ENCODE measurements around the gene KDM4C.

The KDM4C gene

GRCh38 chr9:6897898-6898302 lies 140.1 kb downstream of the KDM4C start:
- WGBS (ENCODE audit: extremely low coverage, insufficient coverage, low lambda C conversion rate) = no CpG with 5 or more reads among the region's 7 CpGs
- no peak overlapping the region for H4K5ac ChIP-seq (ENCODE audit: low read length)
- H4K8ac ChIP-seq (ENCODE audit: low read depth, low read length) = no peak overlapping the region
- no peak overlapping the region for H3K56ac ChIP-seq (ENCODE audit: low read length)
- no peak overlapping the region for H3K4me2 ChIP-seq (ENCODE audit: low read length)
- H2BK120ac ChIP-seq (ENCODE audit: low read depth, low read length) = peak overlapping the region; percentile 45
- no peak overlapping the region for H2BK5ac ChIP-seq (ENCODE audit: low read length)
- no peak overlapping the region for H3K27ac ChIP-seq (ENCODE audit: low read depth, low read length)
- no peak overlapping the region for H3K4ac ChIP-seq (ENCODE audit: low read depth, low read length)
- H3K36me3 ChIP-seq (ENCODE audit: control insufficient read depth, insufficient read depth, low read length) = no peaks in the 10 kb centered on the region
- H3K4me3 ChIP-seq (ENCODE audit: low read length) = no peak overlapping the region
- no peak overlapping the region for H2BK15ac ChIP-seq (replicated peaks; ENCODE audit: low read depth)
- H3K23ac ChIP-seq (ENCODE audit: low read length) = no peak overlapping the region
- no peak overlapping the region for H3K9ac ChIP-seq (ENCODE audit: low read length)
- peak overlapping the region; percentile 51 for H3K18ac ChIP-seq (ENCODE audit: low read length)
- DNase-seq = no peak
- no peaks in the 10 kb centered on the region for H3K79me1 ChIP-seq (ENCODE audit: low read length)
- no peaks in the 10 kb centered on the region for H3K79me2 ChIP-seq (ENCODE audit: control insufficient read depth, insufficient read depth, low read length)
- H3K27me3 ChIP-seq (ENCODE audit: insufficient read depth, low read length, poor library complexity) = no peaks in the 10 kb centered on the region
- no peak overlapping the region for H2AK5ac ChIP-seq (ENCODE audit: low read length)
- no peaks in the 10 kb centered on the region for H3K4me1 ChIP-seq (ENCODE audit: control insufficient read depth, low read depth, low read length)

- Histone ChIP-seq H3K36me3 (ENCODE audit: control insufficient read depth, insufficient read depth, low read length) (no peaks in the 10 kb centered on the region), H3K4me1 (ENCODE audit: control insufficient read depth, low read depth, low read length) (no peaks in the 10 kb centered on the region), H3K18ac (ENCODE audit: low read length) (no peak overlapping the region), H2BK5ac (ENCODE audit: low read length) (no peak overlapping the region), H3K9ac (ENCODE audit: low read length) (no peak overlapping the region), H3K4me2 (ENCODE audit: low read length) (no peak overlapping the region), H4K8ac (ENCODE audit: low read depth, low read length) (no peak overlapping the region), H3K23ac (ENCODE audit: low read length) (no peak overlapping the region), H3K4me3 (ENCODE audit: low read length) (no peak overlapping the region), H2BK15ac (replicated peaks; ENCODE audit: low read depth) (no peak overlapping the region), H2AK5ac (ENCODE audit: low read length) (no peak overlapping the region), H3K79me1 (ENCODE audit: low read length) (no peaks in the 10 kb centered on the region), H3K56ac (ENCODE audit: low read length) (no peak overlapping the region), H3K27me3 (ENCODE audit: insufficient read depth, low read length, poor library complexity) (no peaks in the 10 kb centered on the region), H3K4ac (ENCODE audit: low read depth, low read length) (no peak overlapping the region), H3K27ac (ENCODE audit: low read depth, low read length) (no peak overlapping the region), H4K5ac (ENCODE audit: low read length) (no peak overlapping the region), H3K79me2 (ENCODE audit: control insufficient read depth, insufficient read depth, low read length) (no peaks in the 10 kb centered on the region), H2BK120ac (ENCODE audit: low read depth, low read length) (no peak overlapping the region)
- no CpG with 5 or more reads among the region's 1 CpG for WGBS (ENCODE audit: extremely low coverage, insufficient coverage, low lambda C conversion rate)
- no peak for DNase-seq
Observed at GRCh38 chr9:6899274-6899673, 141.5 kb downstream of the KDM4C start.

- WGBS (ENCODE audit: extremely low coverage, insufficient coverage, low lambda C conversion rate) = no CpG with 5 or more reads among the region's 7 CpGs
- Histone ChIP-seq H2BK5ac (ENCODE audit: low read length) (no peak overlapping the region), H2BK15ac (replicated peaks; ENCODE audit: low read depth) (no peak overlapping the region), H3K56ac (ENCODE audit: low read length) (no peak overlapping the region), H4K8ac (ENCODE audit: low read depth, low read length) (no peak overlapping the region), H3K23ac (ENCODE audit: low read length) (no peak overlapping the region), H3K79me1 (ENCODE audit: low read length) (no peaks in the 10 kb centered on the region), H2BK120ac (ENCODE audit: low read depth, low read length) (no peak overlapping the region), H3K9ac (ENCODE audit: low read length) (no peak overlapping the region), H3K4me2 (ENCODE audit: low read length) (no peak overlapping the region), H3K4me1 (ENCODE audit: control insufficient read depth, low read depth, low read length) (no peaks in the 10 kb centered on the region), H3K4me3 (ENCODE audit: low read length) (no peak overlapping the region), H3K27me3 (ENCODE audit: insufficient read depth, low read length, poor library complexity) (no peaks in the 10 kb centered on the region), H3K36me3 (ENCODE audit: control insufficient read depth, insufficient read depth, low read length) (no peaks in the 10 kb centered on the region), H3K79me2 (ENCODE audit: control insufficient read depth, insufficient read depth, low read length) (no peaks in the 10 kb centered on the region), H4K5ac (ENCODE audit: low read length) (no peak overlapping the region), H2AK5ac (ENCODE audit: low read length) (no peak overlapping the region), H3K4ac (ENCODE audit: low read depth, low read length) (no peak overlapping the region), H3K27ac (ENCODE audit: low read depth, low read length) (no peak overlapping the region), H3K18ac (ENCODE audit: low read length) (no peak overlapping the region)
- DNase-seq = no peak
Observed at GRCh38 chr9:6900440-6900883, 142.7 kb downstream of the KDM4C start.

- H3K27ac ChIP-seq (ENCODE audit: low read depth, low read length) = no peak overlapping the region
- H2BK5ac ChIP-seq (ENCODE audit: low read length) = no peak overlapping the region
- no peak overlapping the region for H4K8ac ChIP-seq (ENCODE audit: low read depth, low read length)
- H3K4me1 ChIP-seq (ENCODE audit: control insufficient read depth, low read depth, low read length) = no peaks in the 10 kb centered on the region
- WGBS (ENCODE audit: extremely low coverage, insufficient coverage, low lambda C conversion rate) = no CpG with 5 or more reads among the region's 2 CpGs
- no peak overlapping the region for H3K4ac ChIP-seq (ENCODE audit: low read depth, low read length)
- H3K79me1 ChIP-seq (ENCODE audit: low read length) = no peaks in the 10 kb centered on the region
- no peak overlapping the region for H3K56ac ChIP-seq (ENCODE audit: low read length)
- no peak overlapping the region for H3K4me3 ChIP-seq (ENCODE audit: low read length)
- H4K5ac ChIP-seq (ENCODE audit: low read length) = no peak overlapping the region
- no peak overlapping the region for H2BK15ac ChIP-seq (replicated peaks; ENCODE audit: low read depth)
- H3K36me3 ChIP-seq (ENCODE audit: control insufficient read depth, insufficient read depth, low read length) = no peaks in the 10 kb centered on the region
- H2BK120ac ChIP-seq (ENCODE audit: low read depth, low read length) = no peak overlapping the region
- DNase-seq = peak; percentile 51
- no peak overlapping the region for H3K9ac ChIP-seq (ENCODE audit: low read length)
- no peaks in the 10 kb centered on the region for H3K27me3 ChIP-seq (ENCODE audit: insufficient read depth, low read length, poor library complexity)
- no peak overlapping the region for H3K18ac ChIP-seq (ENCODE audit: low read length)
- no peaks in the 10 kb centered on the region for H3K79me2 ChIP-seq (ENCODE audit: control insufficient read depth, insufficient read depth, low read length)
- H3K23ac ChIP-seq (ENCODE audit: low read length) = no peak overlapping the region
- no peak overlapping the region for H2AK5ac ChIP-seq (ENCODE audit: low read length)
- H3K4me2 ChIP-seq (ENCODE audit: low read length) = no peak overlapping the region
Observed at GRCh38 chr9:6901180-6901579, 143.4 kb downstream of the KDM4C start.

DNA sequence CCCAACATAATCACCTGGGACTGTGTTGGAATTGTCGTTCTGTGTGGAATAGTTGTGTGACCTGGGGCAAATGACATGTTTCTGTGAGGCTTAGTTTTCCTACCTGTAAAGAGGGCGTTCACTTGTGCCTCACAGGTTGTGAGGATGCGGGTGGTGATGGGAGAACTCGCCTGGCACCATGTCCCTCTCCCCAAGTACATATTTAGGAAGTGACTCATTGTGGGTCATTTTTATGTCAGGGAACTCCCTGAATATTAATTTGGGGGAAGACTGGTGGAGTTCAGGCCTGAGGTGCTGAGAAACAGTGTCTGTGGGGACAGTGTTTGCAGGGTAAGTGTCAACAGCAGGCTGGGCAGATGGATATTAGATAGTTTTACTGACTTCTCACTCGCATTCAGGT lies 144.7 kb downstream of the KDM4C start:
- DNase-seq = no peak
- Histone ChIP-seq H3K23ac (ENCODE audit: low read length) (no peak overlapping the region), H3K27me3 (ENCODE audit: insufficient read depth, low read length, poor library complexity) (no peaks in the 10 kb centered on the region), H3K18ac (ENCODE audit: low read length) (no peak overlapping the region), H3K79me1 (ENCODE audit: low read length) (no peaks in the 10 kb centered on the region), H3K79me2 (ENCODE audit: control insufficient read depth, insufficient read depth, low read length) (no peaks in the 10 kb centered on the region), H2BK15ac (replicated peaks; ENCODE audit: low read depth) (no peak overlapping the region), H3K4me3 (ENCODE audit: low read length) (no peak overlapping the region), H3K9ac (ENCODE audit: low read length) (no peak overlapping the region), H3K4me2 (ENCODE audit: low read length) (no peak overlapping the region), H2BK5ac (ENCODE audit: low read length) (no peak overlapping the region), H3K4ac (ENCODE audit: low read depth, low read length) (no peak overlapping the region), H3K56ac (ENCODE audit: low read length) (no peak overlapping the region), H3K4me1 (ENCODE audit: control insufficient read depth, low read depth, low read length) (no peaks in the 10 kb centered on the region), H2AK5ac (ENCODE audit: low read length) (no peak overlapping the region), H4K5ac (ENCODE audit: low read length) (no peak overlapping the region), H4K8ac (ENCODE audit: low read depth, low read length) (no peak overlapping the region), H3K27ac (ENCODE audit: low read depth, low read length) (no peak overlapping the region), H2BK120ac (ENCODE audit: low read depth, low read length) (no peak overlapping the region), H3K36me3 (ENCODE audit: control insufficient read depth, insufficient read depth, low read length) (no peaks in the 10 kb centered on the region)
- WGBS (ENCODE audit: extremely low coverage, insufficient coverage, low lambda C conversion rate) = no CpG with 5 or more reads among the region's 5 CpGs

GRCh38 chr9:6904371-6904770 lies 146.6 kb downstream of the KDM4C start:
- Histone ChIP-seq H3K27ac (ENCODE audit: low read depth, low read length) (no peak overlapping the region), H3K36me3 (ENCODE audit: control insufficient read depth, insufficient read depth, low read length) (no peaks in the 10 kb centered on the region), H4K8ac (ENCODE audit: low read depth, low read length) (no peak overlapping the region), H2BK5ac (ENCODE audit: low read length) (no peak overlapping the region), H3K27me3 (ENCODE audit: insufficient read depth, low read length, poor library complexity) (no peaks in the 10 kb centered on the region), H3K4me3 (ENCODE audit: low read length) (no peak overlapping the region), H3K9ac (ENCODE audit: low read length) (no peak overlapping the region), H3K4me1 (ENCODE audit: control insufficient read depth, low read depth, low read length) (no peaks in the 10 kb centered on the region), H3K79me2 (ENCODE audit: control insufficient read depth, insufficient read depth, low read length) (no peaks in the 10 kb centered on the region), H3K18ac (ENCODE audit: low read length) (no peak overlapping the region), H2BK120ac (ENCODE audit: low read depth, low read length) (no peak overlapping the region), H3K4me2 (ENCODE audit: low read length) (no peak overlapping the region), H3K4ac (ENCODE audit: low read depth, low read length) (no peak overlapping the region), H3K79me1 (ENCODE audit: low read length) (no peaks in the 10 kb centered on the region), H2BK15ac (replicated peaks; ENCODE audit: low read depth) (no peak overlapping the region), H3K23ac (ENCODE audit: low read length) (no peak overlapping the region), H3K56ac (ENCODE audit: low read length) (no peak overlapping the region), H4K5ac (ENCODE audit: low read length) (no peak overlapping the region), H2AK5ac (ENCODE audit: low read length) (no peak overlapping the region)
- DNase-seq = no peak
- no CpG with 5 or more reads among the region's 2 CpGs for WGBS (ENCODE audit: extremely low coverage, insufficient coverage, low lambda C conversion rate)

Data from mesendoderm (in vitro differentiated cells).